NCI-H2227 (cell line): ENCODE measurements around the gene FADS2.
A peak's percentile ranks its signal among the peaks of the same experiment; 100 is the strongest.

Experiments used
- DNase-seq: peaks from one replicate; lab custom pipeline; 2025; ENCODE audit not compliant: unreplicated experiment; lab: John Stamatoyannopoulos, UW

The FADS2 gene

DNA sequence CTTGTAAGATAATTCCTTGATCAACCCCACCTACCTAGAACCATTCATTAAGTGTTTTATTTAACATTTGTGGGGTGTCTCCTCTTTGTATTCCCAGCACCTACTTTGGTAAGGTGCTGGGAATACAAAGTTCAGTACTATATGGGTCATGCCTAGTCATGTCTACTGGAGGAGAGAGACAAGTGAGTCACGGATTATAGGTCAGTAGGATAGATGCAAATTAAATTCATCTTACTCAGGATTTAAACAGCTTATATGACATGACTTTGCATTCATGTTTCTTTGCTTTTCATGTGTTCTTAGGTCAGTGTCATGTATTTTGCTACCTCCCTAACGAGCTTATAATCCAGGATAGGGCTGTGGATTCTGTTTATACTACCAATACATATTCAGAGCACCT, 7.9 kb upstream of the FADS2 start:
- DNase-seq, result no peak

DNA sequence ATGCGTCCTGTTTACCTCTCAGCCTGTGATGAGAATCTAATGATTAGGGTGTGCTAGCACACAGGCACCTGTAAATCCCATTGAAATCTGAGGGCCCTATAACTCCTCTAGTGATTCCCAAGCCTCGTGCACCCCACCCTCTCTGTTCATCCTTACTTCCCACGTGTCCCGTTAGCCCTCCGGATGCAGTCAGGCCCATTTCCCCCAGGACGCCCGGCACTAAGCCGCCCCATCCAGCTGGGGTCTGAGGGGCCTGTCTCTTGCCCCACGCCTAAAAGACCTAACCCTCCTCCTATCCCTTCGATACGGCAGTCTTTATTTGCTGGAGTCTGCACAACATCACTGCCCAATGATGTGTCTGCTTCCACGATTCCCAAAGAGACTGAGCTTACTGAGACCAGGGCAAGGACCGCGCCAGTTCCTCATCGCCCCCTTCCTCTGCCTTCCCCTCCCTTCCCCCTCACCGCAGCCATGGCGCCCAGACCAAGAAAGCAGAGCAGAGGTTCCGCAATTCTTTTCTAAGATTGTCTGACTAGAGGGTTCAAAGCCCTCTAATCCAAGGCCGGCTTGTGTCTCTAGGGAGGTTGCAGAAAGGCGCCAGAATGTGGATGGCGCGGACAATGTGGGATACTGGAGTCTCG, 1.1 kb upstream of the FADS2 start:
- peak; percentile 78 for DNase-seq

DNA sequence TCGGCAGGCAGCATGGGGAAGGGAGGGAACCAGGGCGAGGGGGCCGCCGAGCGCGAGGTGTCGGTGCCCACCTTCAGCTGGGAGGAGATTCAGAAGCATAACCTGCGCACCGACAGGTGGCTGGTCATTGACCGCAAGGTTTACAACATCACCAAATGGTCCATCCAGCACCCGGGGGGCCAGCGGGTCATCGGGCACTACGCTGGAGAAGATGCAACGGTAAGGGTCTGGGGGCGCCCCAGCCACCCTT, 204 bp downstream of the FADS2 start:
- DNase-seq, result no peak

DNA sequence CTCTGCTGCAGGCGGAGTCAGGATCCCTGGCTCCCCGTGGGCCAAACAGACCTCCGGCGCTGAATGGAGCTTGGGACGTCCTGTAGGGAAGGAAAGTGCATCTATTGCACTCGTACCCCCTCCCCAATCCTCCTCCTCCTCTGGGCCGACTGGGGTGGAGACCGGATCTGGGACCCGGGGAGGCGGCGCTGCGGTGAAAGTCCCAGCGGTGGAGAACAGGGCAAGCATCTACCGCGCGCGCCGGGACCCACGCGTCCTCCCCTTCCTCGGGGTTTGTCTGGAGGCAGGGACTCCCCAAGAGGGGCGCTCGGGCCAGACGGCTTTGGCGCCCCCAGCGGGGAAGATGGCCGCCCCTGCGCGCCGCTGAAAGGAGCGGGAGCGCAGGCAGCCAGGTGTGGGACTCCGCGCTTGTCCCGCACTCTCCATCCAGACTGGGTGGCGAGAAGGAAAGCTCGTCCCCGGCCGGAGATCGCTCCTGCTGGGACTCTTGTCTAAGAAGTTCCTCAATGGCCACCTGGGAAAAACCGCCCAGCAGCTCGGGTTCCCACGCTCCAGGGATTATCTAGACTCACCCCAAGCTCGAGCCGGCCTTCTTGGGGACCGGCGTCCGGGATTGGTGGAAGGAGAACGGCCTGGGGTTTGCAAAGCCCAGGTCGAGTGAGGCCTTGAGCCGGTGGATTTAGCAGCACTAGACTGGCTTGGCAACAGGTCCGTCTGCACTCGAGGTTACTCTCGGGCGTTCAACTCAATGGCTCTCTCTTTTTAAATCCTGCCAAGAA, 718 bp downstream of the FADS2 start:
- DNase-seq, result peak; percentile 79

DNA sequence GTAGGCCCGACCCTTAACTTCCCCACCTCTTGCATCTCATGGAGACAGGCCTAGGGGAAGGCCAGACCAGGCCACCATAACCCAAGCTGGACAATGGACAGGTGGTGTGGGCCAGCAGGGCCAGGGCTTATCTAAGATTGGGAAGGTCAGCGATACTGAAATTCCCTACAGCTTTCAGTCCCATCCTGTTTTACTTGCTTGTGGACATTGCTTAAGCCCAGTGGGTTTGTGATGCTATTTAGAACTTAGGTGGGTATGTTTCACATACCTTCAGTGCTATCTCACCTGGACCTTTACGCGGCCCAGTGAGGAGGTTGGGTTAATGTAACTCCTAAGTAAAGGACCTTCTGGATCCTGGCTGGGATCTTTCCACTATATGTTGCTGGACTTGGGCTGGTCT, 1.7 kb downstream of the FADS2 start:
- no peak for DNase-seq

DNA sequence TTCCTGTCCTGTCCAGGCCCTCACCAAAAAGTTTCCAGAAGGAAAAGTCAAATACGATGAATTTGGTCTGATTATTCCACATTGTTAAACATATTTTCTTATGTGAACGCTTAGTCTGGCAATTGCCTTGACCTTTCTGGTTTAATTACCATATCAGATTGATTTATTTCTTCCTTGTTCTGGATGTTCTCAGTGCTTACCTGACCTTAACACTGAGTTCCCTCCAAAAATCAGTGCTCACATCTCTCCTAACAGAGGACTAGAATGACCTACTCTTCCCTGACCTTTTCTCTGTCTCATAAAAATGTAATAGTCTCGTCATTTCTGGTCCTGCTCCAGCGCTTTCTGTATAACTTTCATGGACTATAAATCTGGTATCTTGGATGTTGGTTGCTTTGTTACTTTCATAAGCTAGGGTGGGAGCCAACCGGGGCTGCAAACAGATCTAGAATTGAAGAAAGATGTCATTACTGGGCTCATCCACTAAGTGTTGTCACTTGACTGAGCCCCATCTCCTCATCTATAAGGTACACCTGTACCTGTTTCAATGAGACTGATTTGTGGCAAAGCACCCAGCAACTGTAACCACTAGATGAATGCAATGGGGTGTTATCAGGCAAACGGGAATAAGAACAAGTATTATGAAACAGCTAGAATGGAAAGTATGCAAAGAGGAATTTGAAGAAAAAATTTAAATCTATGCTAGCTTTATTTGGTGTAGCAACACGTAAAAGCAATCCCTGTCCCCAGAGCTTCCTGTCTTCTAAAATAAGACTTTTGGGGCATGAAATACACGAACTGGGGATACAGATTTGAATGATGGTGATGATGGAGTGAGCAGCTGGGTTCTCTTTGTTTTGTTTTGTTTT, 2.4 kb downstream of the FADS2 start:
- DNase-seq, result no peak

DNA sequence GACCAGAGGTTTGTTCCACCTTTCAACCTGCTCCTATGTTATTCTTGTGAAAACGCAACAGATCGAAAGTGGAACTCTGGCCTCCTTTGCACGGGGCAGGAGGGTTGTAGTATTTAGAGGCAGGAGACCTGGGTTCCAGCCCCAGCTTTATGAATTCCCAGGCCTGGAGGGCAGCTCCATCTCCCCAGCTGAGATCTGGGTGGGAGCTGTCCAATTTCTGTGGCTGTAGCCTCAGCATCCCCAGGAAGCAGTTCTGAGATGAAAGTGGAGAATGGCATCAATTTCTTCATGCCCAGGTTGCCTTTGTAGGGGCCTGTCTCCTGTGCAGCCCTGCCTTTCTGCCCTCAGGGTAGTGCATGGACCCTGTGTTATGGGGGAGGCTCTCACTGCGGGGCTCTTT, 4.1 kb downstream of the FADS2 start:
- no peak for DNase-seq

DNA sequence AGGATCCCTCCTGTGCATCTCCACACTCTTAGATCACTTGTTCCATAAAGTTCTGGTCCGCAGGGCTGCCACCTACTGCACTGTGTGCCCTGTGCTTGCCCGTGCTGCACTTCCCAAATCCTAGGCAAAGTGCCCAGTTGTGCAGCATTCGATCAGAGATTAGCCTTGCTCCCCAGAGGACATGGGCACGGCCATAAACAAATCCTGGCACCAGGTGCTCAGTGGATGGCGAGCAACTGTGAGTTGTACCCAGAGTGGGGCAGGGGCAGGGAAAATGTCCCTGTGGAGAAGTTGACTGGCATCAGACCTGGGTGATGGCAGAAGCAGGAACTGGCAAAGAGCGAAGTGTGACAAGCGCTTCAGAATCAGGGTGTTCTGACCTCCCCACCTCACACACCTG, 4.7 kb downstream of the FADS2 start:
- no peak for DNase-seq

DNA sequence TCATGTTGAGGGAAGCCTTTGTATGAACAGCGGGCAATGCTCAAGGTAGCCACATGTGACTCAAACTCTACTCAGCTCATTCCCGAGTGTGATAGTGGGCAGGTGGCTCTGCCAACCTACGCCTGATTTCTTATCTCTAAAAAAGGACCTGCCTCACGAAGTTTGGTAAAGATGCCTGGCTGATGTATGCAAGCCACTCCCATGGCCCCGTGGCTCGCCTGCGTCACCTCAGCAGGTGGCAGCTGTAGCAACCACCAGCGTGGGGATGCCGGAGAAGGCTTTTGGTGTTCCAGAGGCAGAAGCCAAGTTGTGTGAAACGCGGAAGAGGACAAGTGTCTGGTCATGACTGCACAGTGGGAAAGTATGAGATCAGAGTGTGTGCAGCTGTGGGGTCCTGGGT, 5.4 kb downstream of the FADS2 start:
- DNase-seq, result no peak

DNA sequence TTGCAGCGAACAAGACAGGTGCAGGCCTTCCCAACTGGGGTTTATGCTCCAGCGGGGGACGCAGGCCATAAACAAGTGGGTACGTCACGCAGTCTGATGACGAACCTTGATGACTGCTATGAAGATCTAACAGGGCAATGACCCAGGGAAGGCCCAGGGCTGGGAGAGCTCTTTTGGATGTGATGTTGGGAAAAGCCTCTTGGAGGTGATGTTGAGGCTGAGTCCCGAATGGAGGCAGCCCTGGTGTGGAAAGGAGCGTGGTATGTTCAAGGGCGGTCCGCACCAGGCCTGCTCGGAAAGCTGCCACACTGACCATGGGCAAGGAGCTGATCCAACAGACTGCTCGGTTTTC, 5.8 kb downstream of the FADS2 start:
- no peak for DNase-seq

DNA sequence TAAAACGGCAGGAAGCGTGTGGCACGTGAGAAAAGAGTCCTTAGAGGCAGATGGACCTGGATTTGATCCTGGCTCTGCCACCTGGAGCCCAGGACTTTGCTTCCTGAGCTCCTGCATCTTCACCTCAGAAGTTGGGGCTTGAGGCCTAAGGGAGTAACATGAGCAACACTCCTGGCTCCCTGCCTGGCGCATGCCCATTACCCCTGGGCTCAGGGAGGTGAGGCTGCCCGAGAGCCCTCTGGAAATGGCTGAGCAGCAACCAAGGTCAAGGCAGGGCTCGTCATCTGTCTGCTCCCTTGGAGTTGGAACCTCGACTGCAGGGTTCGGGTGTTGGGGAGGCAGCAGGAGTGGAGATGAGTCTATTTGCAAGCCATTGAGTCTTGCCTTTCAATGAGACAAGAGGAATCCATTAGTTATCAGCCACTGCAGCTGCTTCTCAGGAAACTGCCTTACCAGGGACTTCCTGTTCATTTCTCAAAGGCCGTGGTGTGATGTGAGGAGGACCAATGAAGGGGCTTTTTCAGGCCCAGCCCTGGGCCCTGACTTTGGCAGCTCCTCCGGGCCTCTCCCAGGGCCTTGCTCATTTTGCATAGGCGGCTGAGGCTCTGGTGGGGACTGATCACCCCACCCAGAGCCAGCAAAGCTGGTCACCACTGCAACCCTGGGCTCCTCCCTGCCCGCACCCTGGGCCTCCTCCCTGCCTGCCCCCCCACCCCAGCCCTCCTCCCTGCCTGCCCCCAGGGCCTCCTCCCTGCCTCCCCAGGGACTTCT, 6.4 kb downstream of the FADS2 start:
- peak; percentile 40 for DNase-seq

DNA sequence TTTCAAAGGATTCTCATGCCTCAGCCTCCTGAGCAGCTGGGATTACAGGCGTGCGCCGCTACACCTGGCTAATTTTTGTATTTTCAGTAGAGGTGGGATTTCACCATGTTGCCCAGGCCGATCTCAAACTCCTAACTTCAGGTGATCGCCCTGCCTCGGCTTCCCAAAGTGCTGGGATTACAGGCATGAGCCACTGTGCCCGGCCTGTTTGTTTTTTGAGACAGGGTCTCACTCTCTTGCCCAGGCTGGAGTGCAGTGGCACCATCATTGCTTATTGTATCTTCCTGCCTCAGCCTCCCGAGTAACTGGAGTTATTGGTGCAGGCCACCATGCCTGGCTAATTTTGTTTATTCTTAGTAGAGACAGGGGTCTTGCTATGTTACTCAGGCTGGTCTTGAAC, 8.1 kb downstream of the FADS2 start:
- DNase-seq, result no peak

DNA sequence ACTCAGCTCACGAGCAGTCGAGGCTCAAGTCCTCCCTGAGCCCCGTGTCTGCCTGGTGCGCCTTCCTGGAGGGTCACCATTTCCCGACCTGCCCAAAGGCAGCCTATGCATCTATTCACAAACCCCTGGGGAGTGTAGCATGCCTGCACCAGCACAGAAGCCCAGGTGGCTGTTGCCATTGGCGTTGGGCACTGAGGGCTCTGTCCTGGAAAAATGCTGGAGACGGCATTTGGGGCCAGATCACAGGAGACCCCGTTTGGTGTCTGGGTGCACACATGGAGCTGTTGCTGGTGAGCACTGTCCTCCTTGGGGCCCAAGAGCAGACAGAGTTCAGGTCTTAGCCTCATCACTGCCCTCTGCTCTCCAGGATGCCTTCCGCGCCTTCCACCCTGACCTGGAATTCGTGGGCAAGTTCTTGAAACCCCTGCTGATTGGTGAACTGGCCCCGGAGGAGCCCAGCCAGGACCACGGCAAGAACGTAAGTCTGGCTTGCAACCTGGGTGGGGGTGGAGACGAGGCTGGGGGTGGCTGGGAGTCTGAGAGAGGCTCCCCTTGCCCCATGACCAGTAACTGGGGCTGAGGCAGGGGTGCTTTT, 9.4 kb downstream of the FADS2 start:
- no peak for DNase-seq

DNA sequence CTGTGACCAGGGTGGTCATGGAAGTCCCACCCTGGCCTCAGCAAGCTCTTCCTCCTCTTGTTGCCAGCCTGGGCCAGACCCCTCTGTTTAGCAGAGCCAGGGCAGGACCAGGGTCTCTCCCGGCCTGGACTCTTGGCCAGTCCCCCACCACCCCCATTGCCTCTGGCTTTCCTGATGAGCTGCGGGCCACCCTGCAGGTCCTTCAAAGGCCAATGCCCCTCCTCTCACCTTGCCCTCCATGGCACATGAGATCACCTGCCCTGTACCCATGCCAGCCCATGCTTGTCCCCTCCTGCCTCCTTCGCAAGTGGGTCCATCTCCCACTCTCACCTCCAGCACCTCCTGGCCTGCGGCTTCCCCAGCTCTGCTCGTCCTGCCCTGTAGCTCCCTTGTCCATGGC, 10.4 kb downstream of the FADS2 start:
- DNase-seq, result no peak

DNA sequence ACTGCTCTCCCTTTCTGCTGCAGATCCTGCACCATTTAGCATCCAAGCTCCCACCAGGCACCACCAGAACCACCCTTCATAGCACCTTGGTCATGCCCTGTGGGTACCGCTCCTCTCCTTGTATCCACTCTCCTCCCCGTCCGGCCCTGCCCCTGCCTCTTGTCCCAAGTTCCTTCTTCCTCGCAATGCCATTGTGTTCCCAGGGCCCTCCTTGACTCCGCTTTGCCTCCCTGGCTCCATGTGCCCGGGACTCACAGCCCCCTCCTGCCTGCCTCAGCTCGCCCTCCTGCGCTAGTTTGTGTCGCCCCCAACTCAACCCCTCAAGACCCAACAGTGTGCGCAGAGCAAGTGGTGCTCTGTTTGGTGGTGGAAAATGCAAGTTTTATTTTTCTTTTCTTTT, 10.8 kb downstream of the FADS2 start:
- no peak for DNase-seq

DNA sequence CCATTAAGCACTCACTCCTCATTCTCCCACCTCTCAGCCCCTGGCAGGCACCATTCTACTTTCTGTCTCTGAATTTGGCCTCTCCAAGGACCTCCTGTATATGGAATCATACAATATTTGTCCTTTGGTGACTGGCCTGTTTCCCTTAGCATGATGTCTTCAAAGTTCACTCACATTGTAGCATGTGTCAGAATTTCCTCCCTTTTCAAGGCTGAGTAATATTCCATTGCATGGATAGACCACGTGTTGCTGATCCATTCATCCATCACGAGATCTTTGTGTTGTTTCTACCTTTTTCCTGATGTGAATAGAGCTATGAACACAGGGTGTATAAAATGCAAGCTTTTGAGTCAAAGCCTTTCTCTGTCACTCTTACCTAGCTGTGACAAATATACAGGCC, 11.6 kb downstream of the FADS2 start:
- DNase-seq, result no peak

DNA sequence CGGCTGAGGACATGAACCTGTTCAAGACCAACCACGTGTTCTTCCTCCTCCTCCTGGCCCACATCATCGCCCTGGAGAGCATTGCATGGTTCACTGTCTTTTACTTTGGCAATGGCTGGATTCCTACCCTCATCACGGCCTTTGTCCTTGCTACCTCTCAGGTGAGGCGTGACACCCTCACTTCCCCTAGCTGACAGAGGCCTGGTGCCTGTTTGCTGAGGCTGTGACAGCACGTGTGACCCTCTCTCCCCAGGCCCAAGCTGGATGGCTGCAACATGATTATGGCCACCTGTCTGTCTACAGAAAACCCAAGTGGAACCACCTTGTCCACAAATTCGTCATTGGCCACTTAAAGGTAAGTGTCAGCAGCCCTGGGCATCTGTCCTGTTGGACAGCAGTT, 12.3 kb downstream of the FADS2 start:
- DNase-seq, result no peak

DNA sequence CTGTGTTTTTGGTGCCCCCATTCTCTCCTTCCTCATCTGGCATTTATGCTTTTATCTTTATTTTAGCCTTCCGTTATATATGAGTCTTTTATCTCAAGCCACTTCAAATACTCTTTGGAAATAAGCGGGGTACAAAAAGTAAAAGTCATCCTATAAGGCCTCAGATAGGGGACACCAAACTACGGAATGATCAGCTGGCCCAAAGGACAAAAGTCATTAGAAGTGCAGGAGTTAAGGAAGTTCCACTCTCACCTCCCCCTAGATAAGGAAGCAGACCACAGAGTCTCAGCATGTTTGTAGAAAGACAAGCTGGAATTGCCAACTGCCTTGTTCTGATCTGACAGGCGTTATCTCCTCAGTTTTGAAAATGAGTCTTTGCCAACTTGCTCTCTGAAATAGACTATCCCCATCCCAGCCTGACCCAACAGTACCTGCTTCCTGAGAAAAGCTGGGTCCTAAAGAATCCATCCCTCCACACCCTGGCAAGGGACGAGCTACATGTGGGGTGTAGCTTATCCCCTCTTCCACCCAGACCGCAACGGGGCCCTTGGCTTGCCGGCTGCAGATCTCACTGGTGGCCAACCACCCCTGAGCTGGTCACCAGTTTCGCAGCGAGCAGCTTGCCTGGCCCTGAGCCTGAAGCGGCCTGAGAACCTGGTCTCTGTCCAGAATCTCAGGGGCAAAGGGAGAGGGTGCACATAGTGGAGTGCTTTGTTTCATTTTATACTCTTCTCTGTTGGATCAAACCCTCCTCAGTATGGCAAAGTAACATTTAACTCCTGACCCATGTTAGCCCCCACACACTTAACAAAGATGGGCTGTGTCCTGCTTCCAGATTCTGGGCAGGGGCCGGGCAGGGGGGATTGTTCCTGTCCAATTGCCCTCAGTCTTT, 13.8 kb downstream of the FADS2 start:
- DNase-seq, result no peak

DNA sequence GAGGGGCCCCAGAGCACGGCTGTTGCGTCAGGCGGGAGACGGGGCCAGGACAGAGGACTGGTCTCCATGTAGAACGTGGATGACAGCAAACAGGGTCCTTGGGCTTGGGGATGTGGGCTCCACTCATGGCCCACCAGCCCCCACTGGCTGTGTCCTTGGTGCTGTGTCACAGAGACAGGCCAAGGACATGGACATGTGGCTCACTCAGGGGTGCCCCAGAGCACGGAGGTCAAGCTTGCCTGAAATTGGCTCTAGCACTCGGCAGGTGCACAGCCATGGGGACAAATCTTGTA, 14.4 kb downstream of the FADS2 start:
- DNase-seq, result no peak

DNA sequence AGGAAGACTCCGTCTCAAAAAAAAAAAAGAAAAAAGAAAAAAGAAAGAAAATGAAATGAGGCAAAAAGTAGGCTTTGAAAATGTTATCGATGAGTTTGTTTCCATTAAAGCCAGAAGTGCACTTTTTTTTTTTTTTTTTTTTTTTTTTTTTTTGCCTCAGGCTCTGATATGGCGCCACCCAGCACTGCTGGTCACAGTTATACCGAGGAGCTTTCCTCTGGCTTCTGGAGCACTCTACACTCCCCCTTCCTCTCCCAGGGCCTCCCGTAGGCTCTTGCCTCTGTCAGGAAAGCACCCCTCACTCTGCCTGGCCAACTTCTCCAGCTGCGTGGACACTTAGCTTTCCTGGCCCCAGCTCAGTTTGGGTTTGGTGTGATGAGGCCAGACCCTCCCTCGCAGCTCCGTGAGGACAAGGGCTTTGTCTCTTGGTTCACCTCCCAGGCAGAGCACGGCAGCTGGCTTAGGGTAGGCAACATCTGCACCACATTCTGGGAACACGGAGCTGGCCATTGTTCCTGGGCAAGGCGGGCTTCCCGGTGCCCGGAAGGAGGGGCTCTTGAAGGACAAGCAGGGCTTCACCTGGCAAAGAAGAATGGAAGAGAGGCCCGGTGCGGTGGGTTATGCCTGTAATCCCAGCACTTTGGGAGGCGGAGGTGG, 16.9 kb downstream of the FADS2 start:
- DNase-seq, result no peak
